Activated T-cell treated with anti-CD3 and anti-CD28 coated beads, Interleukin-2, amount 50 U/mL, for 1 hour (primary cell): ENCODE results near the gene SIDT1.

Experiments used
- DNase-seq: peaks from one replicate; pipeline ENCODE4 v3.0.0-alpha.2; 2020

Gene SIDT1

GRCh38 chr3:113531826-113532697, at the start of gene SIDT1:
SIDT1 (plus strand) TSS chr3:113532555; CDS start chr3:113533022, 467 bp downstream.
- DNase-seq, result peak; percentile 69

- peak; percentile 23 for DNase-seq
These were observed 47.2 kb upstream of the SIDT1 start for GRCh38 chr3:113485161-113485609.

GRCh38 chr3:113495035-113495434, 37.3 kb upstream of the SIDT1 start:
- no peak for DNase-seq

- DNase-seq, result no peak
These were observed 35.4 kb upstream of the SIDT1 start for GRCh38 chr3:113496924-113497323.

- DNase-seq, result no peak
These were observed 33.9 kb upstream of the SIDT1 start for GRCh38 chr3:113498221-113499005.

- DNase-seq, result no peak
These were observed 33.3 kb upstream of the SIDT1 start for GRCh38 chr3:113499081-113499480.

- DNase-seq, result no peak
These were observed 30.8 kb upstream of the SIDT1 start for GRCh38 chr3:113501597-113501996.

- DNase-seq, result no peak
These were observed 26.5 kb upstream of the SIDT1 start for GRCh38 chr3:113505867-113506266.

- no peak for DNase-seq
These were observed 24.8 kb upstream of the SIDT1 start for GRCh38 chr3:113507501-113508067.

GRCh38 chr3:113508966-113509365, 23.4 kb upstream of the SIDT1 start:
- no peak for DNase-seq

- no peak for DNase-seq
These were observed 18.0 kb upstream of the SIDT1 start for GRCh38 chr3:113514265-113514769.

GRCh38 chr3:113516115-113516505, 16.2 kb upstream of the SIDT1 start:
- DNase-seq, result no peak

- DNase-seq, result no peak
These were observed 10.4 kb upstream of the SIDT1 start for GRCh38 chr3:113521981-113522380.

- no peak for DNase-seq
These were observed 9.1 kb upstream of the SIDT1 start for GRCh38 chr3:113523241-113523640.

GRCh38 chr3:113532698-113533533, 561 bp downstream of the SIDT1 start:
- peak; percentile 65 for DNase-seq

- DNase-seq, result peak; percentile 46
These were observed 1.2 kb downstream of the SIDT1 start for GRCh38 chr3:113533534-113533892.

- no peak for DNase-seq
These were observed 2.0 kb downstream of the SIDT1 start for GRCh38 chr3:113534365-113534764.

- DNase-seq, result no peak
These were observed 3.5 kb downstream of the SIDT1 start for GRCh38 chr3:113535898-113536297.

- DNase-seq, result no peak
These were observed 4.3 kb downstream of the SIDT1 start for GRCh38 chr3:113536627-113537101.

GRCh38 chr3:113537155-113537554, 4.8 kb downstream of the SIDT1 start:
- DNase-seq, result no peak

GRCh38 chr3:113541519-113541918, 9.2 kb downstream of the SIDT1 start:
- DNase-seq, result no peak

GRCh38 chr3:113545594-113545993, 13.2 kb downstream of the SIDT1 start:
- no peak for DNase-seq
